ENCODE results near the gene CACNA1C.

Gene CACNA1C

GRCh38 chr12:2649201-2650030 is 596.6 kb downstream of the CACNA1C start:
- DNase-seq (ENCODE audit: low spot score) = no peak

GRCh38 chr12:2650261-2651067 is 597.7 kb downstream of the CACNA1C start:
- no peak for DNase-seq (ENCODE audit: low spot score)

DNA sequence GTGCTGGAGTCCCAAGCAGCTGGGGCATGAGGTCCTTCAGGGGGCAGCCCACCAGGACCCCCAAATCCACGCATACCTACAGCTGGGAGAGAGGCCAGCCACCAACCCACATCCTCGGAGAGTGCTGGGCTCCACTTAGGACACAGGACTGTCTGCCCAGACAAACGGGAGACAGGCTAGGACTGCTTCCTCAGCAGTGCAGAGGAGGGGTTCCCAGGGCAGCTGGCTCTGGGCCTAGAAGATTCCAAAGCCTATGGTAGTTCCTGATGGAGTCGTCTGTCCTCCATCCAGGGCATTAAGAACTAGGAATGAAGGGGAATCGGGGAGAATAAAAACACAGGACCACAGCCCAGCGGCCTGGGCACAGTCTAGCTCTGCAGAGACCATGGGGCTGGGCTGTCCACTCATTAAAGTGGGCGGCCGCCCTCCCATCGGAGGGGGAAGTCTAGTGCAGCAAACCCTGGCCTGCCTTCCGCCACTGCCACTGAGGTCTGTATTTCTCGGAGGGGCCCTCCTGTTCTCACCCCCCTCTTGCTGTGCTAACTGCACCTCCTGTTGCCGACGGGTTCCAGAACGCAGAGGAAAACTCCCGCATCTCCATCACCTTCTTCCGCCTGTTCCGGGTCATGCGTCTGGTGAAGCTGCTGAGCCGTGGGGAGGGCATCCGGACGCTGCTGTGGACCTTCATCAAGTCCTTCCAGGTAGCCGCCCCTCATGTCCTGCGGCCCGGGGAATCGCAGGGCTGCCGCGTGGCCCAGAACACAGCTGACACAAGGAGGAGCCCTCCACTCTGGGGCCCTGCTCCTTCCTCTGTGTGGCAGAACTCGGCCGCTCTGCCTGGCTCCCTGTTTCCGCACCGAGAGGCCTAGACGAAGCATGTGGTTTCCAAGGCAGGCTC is 598.5 kb downstream of the CACNA1C start:
- no peak for DNase-seq (ENCODE audit: low spot score)

DNA sequence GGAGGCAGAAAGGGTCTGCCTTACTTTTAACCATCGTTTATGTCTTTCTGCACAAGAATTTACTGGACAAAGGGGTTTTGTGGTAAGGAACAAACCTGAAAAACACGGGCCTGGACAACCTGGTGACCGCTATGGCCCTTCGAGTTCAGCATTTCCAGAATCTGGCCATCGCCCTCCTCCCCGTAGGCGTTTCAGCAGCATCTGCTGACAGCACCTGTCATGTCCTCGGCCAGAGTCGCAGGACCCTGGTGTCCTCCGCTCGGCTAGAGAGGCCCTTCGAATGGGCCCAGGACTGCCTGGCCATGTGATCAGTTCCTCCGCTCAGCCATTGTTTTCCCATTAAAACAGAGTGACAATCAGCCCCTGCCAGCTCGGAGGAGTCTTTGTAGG is 599.2 kb downstream of the CACNA1C start:
- DNase-seq (ENCODE audit: low spot score) = no peak

DNA sequence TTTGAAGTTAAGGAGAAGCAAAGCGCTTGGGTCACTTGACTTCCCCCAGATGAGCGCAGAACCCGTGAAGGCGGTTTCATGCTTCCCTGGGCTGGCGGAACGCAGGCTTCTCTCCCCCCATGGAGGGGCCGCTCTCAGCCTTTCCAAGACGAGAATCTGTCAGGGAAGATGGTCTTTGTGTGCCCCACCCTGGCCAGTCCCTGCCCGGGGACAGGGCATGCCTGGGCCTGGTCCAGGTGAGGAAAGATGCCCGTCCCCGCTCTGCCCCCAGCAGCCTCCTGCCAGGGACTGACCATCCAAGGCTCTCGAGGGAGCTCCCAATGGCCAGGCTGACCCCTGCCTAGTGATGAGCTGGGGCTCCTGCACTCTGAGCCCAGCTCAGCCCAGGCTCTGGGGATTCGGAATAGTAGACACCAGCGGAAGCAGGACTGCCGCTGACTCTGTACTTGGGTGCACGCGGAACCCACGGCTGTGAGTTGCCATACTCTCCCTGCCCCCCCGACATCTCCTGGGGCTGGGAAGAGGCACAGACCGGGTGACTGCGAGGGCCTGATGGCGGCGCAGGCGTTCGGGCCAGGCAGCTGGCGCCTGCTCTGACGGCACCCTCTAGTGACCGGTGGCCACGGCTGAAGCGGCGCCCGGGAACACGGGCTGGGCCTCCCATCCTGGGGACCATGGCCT is 599.8 kb downstream of the CACNA1C start:
- DNase-seq (ENCODE audit: low spot score) = no peak

DNA sequence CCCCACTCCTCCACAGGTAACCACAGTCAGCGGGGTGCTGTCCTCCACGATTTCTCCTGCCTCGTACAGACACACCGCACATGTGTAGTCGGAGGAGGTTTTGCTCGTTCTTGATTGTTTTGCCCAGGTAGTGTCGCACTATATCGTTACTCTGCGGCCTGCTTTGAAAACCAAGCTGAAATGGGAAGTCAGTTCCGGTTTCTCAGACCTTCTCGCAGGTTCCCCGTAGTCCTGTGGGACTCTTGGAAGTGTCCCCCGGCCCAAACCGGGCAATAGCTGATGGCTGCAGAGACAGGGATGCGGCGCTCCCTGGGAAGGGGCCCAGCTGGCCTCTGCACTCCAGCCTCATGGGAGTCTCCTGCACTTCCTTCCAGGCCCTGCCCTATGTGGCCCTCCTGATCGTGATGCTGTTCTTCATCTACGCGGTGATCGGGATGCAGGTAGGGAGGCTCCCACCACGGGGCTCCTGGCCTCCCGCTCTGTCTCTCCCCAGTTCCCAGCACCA is 600.7 kb downstream of the CACNA1C start:
- DNase-seq (ENCODE audit: low spot score) = no peak

DNA sequence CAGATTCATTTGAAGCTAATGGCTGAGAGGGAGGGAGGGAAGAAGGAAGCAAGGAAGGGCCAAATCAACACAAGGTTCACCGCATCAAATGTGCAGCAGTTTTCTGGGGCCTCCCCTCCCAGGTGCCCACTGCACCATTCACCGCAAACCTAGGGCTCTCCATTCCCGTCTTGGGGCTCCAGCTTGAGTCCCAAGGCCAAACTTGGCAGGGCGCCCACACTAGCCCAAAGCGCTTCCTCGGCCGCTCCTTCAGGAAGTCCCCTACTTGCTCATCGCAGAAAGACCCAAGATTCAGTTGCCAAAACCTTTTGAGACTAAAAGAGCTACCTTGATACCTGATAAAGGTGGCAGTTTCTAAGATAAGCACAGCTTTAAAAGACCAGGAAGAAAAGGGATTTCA is 601.5 kb downstream of the CACNA1C start:
- DNase-seq (ENCODE audit: low spot score) = no peak

GRCh38 chr12:2654741-2655140 is 602.0 kb downstream of the CACNA1C start:
- DNase-seq (ENCODE audit: low spot score) = no peak

DNA sequence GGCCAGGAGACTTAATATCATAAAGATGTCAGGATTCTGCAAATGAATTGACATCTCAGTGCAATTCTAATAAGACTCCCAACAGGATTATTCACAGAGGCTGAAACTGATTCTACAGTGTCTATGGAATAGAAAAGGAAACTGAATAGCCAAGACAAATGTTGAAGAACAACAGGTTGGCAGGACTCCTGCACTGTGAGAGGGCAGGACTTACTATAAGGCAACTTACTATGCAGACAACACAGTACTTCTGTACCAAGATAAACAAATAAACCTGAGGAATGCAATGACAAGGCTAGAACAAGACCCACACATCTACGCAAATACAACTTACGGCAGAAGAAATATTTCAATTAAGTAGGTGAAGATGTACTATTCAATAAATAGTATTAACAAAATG is 609.7 kb downstream of the CACNA1C start:
- no peak for DNase-seq (ENCODE audit: low spot score)

DNA sequence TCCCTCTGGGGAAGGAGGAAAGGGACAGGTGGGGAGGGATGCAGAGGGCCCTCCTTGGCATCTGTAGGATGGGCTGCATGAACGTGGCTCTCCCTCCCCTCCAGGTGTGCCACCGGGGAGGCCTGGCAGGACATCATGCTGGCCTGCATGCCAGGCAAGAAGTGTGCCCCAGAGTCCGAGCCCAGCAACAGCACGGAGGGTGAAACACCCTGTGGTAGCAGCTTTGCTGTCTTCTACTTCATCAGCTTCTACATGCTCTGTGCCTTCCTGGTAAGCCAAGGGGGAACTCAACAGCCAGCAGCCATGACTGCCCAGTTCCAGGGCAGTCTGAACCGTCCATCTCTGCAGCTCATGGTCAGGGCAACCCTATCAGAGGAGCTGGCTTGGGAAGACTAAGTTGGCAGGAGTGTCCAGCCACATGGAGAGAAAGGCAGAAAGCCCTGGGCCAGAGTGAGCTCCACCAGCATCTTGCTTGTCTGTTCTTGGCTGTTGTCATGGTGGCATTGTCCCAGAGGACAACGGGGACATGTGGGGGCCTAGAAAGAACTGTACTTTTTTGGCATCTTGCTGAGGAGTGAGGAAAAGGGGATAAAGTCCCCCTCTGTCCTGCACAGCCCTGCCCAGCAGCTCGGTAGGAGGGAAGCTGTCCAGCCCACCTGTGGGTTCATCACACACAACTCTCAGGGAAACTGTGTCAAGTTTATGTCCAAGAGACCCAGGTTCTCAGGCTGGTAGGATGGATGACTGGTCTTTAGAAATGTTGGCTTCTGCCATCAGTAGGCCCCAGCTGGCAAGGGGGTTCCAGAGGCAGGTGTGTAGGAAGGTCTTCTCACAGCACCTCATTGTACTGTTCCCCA is 612.2 kb downstream of the CACNA1C start:
- DNase-seq (ENCODE audit: low spot score) = no peak

DNA sequence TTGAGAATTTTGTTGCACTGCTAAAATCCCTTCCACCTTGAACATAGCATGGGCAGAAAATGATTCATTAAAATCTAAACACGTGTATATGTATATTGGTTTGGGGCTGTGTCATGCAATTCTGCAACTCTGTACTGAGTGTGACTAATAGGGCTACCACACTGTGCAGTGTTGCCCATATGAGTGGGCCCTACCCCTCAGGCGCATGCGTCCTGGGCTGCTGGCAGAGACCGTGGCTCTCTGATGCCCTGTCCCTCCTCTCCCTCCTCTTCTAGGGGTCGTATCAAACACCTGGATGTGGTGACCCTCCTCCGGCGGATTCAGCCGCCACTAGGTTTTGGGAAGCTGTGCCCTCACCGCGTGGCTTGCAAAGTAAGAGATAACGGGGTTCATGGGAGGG is 613.6 kb downstream of the CACNA1C start:
- DNase-seq (ENCODE audit: low spot score) = no peak

DNA sequence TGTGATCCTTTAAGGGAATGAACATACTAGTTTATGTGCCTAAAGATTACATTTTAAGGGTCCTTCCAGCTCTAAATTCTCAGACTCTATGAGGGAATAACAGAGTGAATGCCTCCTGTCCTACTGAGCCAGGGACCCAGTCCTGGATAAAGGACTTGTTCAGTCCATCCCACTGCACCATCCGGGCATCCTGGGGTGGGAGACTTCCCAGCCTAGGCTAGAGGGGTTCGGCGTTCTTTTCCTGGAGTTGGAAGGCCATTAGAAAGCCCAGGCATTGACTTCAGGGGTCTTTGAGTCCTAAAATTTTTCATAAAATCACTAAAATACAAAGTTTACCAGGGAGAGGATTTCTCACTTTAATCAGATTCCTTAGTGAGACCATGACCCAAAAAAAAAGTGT is 614.1 kb downstream of the CACNA1C start:
- no peak for DNase-seq (ENCODE audit: low spot score)

DNA sequence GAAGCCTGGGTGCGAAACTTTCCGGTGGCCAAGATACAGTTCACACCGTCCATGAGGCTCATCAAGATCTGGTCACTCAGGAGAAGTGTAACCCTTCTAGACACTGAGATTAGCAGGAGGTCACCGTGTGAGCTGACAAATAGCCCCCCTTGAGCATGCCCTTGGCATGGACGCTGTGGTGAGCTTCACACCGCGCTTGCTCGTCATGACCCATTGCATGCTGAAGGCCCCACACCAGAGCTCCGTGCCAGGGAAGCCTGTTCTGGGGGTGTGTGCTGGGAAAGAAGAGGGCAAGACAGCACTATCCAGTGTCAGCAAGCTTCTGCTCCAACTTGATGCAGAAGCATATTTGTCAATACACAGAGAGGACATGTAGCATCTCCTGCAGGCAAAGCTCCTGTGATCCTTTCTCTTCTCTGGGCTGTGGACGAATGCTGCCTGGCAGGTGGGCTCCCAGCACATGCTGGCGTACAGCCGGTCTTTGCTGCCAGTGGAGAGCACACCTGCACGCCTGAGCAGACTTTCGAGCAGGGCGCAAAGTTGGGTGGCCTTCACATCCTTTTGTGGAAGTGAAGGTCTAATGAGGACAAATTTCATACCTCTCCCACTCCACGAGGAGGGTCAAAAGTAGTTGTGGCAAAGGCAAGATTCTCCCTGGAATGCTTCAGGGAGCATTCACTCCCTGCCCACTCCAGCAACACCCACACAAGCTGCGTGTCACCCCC is 615.1 kb downstream of the CACNA1C start:
- DNase-seq (ENCODE audit: low spot score) = no peak

GRCh38 chr12:2668816-2669215 is 616.0 kb downstream of the CACNA1C start:
- DNase-seq (ENCODE audit: low spot score) = no peak

- no peak for DNase-seq (ENCODE audit: low spot score)
Observed at GRCh38 chr12:2669560-2669959, 616.8 kb downstream of the CACNA1C start.

DNA sequence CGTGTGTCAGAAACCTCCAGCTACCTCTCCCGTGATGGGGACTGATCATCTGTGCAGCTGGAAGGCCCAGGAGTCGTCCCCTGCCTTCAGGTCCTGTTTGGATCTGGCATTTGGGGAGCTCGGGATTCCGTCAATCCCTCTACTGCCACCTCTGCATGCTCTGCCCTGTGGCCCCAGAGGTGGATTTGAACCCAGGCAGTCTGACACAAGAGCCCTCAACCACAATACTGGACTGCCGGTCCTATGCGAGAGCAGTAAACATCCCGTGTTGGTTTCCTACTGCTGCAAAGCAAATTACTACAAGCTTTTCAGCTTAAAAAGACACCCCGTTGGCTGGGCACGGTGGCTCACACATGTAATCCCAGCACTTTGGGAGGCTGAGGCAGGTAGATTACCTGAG is 620.1 kb downstream of the CACNA1C start:
- no peak for DNase-seq (ENCODE audit: low spot score)

- DNase-seq (ENCODE audit: low spot score) = no peak
Observed at GRCh38 chr12:2673966-2674810, 621.4 kb downstream of the CACNA1C start.

DNA sequence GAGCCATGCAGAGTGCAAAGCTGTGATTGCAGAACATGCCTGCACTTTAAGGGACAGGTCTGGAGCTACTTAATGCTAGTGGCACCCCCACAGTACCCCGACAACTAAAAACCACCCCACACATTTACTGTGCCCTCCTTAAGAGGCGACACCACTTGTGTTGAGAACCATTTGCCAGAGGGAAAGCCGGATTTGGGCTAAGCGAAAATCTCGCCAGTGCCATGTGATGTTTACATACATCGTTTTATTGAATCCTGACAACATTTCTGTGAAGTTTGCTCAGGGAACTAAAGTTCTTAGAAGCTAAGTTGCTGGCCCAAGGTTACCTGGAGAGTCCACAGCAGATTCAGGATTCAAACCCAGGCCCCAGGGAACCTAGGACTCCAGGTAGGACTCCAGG is 623.0 kb downstream of the CACNA1C start:
- DNase-seq (ENCODE audit: low spot score) = no peak

Measured in COLO829 (cell line).